HG02870 (cell line): ENCODE results near the gene SLC39A3.

ENCODE experiments used
- ATAC-seq: cut with Tn5 transposase; IDR thresholded peaks from one replicate; pipeline ENCODE4 v1.9.1; 2021; ENCODE audit warnings: mild to moderate bottlenecking, moderate library complexity; ENCODE audit not compliant: unreplicated experiment

SLC39A3 gene

DNA sequence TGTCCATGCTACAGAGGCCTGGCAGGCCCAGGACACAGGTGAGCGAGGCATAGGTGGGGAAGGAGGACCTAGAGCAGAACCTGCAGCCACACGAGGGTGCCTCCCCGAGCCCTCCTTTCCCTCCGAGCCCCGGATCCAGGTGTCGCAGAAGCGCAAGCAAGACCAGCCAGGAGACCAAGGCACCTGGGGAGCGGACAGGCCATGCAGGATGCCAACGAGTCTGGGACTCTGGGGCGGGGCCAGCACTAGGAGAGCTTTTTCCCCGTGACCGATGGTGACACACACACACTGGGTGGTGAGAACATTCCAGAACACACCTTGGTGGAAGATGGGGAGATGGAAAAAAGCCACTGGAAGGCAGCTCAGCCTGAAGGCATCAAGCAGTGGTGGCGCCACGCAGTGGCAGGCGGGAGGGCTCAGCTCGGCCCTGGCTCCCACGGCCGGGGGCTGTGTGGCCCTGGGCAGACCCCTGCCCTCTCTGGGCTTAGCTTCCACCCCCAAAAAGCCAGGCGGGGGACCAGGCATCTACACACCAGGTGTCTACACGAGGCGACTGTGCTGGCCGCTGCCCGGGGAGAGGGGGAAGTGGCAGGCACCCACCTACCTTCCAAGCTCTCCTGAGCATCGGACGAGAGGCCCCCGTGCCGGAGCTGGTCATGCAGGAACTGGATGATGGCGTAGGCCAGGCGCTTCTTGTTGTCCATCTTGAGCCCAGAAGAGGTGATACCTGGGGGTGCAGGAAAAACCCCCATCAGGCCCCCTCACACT, 28.7 kb upstream of the SLC39A3 start:
- no peak for ATAC-seq

DNA sequence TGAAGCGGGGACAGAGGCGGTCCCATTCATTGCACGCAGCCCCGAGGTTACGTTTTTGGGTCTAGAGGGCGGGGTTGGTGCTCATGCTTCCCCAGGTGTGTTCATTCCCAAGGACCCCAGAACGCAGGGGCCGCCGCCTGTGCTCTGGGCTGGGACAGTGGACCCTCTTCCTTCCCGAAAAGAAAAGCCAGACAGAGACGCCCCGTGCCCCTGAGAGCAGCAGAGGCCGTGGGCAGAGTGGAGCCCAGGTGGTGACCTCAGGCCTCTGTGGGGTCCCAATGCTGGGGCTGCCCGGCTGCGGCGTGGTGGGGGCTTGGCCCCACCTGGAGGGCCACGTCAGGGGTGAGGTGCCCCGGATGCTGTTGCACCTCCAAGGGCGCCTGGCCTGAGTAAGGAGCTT, 27.9 kb upstream of the SLC39A3 start:
- ATAC-seq = no peak

DNA sequence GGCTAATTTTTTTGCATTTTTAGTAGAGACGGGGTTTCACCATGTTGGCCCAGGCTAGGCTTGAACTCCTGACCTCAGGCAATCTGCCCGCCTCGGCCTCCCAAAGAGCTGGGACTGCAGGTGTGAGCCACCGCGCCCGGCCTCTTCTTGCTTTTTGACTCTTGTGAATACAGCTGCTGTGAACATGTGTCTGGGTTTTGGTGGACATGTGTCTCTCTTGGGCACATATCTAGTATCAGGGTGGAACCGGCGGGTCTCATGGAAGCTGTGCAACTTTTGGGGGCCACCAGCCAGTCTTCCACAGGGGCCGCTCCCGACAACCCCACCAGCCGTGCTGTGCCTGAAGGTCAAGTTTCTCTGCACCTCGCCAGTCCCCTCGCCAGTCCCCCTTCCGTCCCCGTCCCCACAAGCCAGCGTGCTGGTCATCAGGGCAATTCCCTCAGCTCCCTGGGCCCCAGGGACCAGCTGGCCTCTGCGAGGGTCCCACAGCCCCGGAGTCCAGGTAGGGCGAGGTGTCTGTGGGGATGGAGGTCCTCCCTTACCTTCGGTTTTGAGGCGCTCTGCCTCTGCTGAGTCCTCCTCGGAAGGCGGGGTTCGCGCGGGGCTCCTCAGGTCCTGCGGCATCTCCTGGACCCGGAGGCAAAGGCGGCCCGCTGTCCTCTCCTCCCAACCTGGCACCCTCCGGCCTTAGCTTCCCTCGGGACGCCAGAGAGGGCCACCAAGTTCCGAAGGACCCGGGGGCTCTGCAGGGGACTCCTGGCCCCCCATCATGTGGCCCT, 27.0 kb upstream of the SLC39A3 start:
- no peak for ATAC-seq

DNA sequence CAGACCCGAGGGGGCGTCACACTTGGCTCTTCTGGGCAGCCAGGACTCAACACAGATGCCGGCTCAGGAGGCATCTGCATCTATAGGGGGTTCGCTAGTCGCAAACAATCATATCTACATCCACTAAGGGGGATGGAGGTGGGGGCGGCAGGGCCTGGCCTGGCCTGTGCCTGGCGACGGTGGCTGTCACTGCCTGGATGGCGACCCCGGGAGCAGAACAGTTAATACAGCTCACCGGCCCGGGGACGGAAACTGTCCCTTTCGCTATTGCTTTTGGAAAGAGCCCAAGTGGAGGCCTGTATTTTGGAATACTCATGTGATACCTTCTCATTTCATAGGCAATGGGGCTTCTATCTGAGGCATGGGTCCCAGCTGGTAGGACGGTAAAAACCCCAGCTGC, 25.6 kb upstream of the SLC39A3 start:
- no peak for ATAC-seq

DNA sequence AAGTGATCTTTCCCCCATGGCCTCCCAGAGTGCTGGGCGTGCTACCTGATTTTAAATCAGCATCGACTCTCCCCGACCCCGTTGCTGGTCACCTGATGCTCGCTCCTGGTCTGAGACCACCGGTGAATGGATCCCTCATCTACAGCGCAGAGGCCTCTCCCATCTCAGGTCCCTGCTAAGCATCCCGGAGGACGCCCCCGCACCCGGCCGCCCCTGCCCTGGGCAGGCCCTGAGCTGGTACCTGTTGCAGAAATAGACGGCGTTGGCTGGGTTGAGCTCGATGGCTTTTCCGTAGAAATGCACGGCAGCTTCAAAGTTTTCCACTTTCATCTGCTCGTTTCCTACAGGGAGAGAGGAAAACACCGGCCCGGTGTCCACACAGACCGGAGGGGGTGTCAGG, 25.1 kb upstream of the SLC39A3 start:
- ATAC-seq = no peak

DNA sequence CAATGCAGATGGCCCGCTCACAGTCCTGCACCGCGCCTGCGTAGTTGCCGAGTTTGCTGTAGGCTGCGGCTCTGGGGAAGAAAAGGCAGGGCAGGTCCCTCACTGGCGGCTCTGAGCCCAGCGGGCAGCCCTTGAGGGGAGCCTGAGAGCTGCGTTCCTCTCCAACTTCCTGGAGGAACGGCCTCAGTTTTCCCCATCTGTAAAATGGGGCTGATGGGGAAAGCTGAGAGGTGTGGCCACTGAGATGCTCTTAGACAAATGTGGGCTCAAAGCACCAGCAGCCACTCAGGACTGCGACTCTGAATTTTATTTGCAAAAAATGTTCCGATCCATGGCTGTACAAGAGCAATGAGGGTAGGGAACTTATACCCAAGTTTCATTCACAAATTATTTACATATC, 23.9 kb upstream of the SLC39A3 start:
- ATAC-seq = no peak

DNA sequence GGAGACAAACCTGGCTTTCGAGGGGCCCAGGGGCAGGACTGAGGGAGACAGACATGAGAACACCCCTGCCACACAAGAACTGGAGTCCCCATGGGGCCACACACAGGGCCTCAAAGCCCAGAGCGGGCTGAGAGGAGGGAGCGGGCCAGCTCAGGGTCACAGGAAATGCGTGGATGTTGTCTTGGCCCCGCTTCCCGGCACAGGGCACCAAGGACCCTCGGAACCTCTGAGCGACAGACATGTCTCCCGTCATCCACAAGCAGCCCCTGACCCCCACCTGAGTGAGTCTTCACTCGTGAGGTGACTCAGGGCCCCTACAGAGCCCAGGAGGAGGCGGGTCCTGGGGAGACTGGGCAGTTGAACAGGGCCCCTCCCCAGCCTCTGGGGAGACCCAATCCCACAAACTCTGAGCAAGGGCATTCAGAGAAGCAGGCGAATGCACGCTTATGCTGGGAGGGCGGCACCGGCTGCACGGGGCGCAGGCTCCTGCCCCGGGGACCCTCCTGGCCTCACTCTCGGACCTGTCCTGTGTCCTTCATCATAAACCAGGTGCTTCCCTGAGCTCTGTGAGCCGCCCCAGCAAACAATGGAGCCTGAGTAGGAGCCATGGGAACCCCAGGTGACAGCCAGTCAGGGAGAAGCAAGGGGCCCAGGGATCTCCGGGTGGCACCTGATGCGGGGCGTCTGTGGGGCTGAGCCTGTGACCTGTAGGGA, 23.1 kb upstream of the SLC39A3 start:
- no peak for ATAC-seq

DNA sequence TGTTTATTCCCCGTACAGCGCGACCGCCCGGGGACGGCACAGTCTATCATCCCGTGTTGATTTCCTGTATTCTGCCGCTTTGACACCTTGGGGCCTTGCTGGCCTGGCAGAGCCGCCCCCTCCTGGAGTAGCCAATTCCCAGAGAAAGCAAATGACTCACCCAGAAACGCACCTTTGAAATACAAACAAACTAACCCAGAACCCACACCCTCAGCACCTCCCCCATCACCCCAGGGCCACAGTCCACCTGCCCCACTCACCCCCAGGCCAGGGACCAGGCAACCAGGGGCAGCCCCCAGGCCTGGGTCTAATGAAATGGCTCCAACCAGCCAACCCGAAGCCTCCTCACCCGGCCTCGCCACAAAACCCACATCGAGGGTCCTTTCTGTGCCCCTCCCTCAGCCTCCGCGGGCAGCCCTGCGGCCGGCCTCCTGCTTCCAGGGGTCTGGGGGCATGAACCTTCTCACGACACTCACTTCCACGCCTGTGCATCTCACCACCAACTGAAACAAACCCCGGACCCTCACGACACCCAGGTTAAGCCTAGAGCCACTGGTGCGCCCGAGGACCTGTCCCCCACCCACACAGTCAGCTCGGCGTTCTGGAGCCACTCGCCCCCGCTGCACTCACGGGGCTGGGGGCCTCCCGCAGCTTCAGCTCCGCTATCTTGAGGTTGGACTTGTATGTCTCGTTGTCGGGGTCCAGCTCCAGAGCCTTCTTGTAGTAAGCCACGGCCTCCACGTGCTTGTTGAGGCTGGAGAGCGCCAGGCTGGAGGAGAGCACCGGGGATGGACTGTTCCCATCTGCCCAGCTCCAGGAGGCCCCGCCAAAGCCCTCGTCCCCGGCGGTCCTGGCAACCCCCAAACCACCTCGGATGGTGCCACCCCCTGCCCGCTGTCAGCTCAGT, 22.3 kb upstream of the SLC39A3 start:
- no peak for ATAC-seq

DNA sequence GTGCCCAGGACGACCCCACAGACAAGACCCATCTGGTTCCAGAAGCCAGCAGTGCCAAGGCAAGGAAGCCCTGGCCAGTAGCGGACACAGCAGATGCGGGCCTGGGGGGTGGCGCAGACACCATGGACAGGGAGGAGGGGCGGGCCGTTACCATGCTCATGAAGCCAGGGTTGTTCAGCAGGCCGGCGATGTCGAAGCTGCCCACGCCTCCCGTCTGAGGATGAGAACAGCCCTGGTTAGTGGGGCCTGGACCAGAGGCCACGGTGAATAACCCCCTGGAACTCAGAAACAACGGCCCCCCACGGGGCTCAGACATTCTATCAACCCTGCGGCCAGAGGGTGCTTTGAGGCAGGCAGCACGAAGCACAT, 21.5 kb upstream of the SLC39A3 start:
- no peak for ATAC-seq

DNA sequence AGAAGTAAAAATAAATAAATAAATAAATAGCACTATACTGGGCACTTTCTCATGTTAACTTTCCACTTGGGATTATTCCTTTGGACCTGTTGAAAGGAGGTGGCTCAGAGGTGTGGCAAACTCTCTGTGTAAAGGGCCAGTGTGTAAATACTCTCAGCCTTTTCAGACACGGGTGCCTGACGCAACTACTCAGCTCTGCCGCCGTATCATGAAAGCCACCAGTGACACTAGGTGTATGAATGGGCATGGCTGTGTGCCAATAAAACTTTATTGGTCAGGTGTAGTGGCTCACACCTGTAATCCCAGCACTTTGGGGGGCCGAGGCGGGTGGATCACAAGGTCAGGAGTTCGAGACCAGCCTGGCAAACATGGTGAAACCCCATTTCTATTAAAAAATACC, 20.1 kb upstream of the SLC39A3 start:
- ATAC-seq = no peak

DNA sequence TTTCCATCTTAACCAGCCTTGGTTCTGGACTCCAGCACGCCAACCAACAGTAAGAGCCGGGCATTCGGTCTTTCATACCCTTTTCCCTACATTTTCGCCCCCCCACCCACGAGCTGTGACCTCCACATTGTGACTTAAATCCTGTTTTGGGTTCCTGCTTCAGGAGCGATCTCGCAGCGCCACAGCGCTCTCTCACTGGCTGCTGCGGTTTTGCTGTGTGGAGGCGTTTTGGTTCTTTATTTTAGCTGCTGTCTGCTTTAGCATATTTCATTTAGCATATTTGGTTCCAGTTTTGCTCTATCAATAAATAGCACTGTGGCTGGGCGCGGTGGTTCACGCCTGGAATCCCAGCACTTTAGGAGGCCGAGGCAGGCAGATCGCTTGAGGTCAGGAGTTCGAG, 19.5 kb upstream of the SLC39A3 start:
- ATAC-seq = no peak

DNA sequence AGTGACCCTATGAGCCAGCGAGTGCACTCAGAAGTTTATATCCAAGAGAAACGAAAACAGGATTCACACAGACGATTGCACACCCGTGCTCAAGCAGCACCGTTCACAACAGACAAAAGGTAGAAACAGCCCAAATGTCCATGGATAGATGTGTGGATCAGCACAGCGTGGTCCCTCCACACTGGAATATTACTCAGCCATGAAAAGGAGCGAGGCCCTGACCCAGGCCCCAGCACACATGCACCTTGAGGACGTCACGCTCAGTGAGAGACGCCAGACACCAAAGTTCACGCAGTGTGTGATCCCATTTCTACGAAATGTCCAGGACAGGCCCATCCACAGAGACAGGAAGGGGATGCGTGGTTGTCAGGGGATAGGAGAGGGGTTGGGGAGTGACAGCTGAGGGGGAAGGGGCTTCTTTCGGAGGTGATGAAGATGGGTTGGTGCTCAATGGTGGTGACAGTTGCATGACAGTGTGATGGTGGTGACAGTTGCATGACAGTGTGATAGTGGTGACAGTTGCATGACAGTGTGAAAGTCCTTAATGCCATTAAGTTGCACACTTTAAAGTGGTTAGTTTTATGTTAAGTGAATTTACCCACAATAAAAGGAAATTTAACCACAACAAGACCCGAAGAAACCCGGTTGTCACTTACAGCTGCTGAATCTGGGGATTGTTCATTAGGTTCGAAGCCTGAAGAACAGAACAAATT, 18.9 kb upstream of the SLC39A3 start:
- ATAC-seq = no peak

DNA sequence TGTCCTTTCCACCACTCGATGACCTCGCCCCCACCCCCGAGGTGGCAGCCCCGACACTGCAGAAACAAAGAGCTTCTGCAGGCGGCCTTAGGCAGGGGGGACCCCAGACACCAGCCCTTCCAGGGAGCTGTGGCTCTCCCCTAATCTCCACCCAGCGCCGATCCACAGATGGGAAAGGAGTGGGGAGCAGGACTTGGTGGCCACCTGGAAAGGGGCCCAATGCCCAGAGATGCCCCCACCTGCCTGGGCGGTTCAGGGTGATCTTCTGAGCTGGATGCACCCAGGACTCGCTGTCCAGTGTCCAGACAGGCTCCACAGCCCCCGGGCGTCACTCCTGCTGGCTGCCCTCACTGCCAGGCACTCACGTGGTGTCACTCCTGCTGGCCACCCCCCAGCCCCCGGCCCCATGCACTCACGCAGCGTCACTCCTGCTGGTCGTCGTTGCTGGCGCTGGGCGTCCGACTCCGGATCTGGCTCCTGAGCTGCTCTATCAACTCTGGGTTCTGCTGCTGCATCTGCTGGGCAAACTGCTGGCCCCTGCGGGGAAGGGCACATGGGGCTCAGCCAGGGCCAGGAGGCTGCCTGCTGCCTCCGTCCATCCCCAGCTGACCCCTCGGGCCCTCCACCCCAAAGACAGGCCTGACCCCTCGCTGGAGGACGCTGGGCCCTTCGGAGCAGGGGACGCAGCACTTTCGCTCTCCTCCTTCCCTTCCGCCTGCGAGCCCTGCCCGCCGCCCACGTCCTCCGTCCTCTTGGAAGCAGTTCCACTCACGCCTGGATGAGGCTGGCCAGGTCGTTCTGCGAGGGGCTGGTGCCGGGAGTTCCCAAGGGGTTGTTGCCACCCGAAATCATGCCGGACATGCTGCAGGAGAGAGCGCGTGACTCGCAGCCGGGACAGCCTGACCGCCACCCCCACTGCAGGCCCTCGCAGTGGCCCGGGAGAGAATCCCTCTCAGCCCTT, 17.4 kb upstream of the SLC39A3 start:
- ATAC-seq = no peak

DNA sequence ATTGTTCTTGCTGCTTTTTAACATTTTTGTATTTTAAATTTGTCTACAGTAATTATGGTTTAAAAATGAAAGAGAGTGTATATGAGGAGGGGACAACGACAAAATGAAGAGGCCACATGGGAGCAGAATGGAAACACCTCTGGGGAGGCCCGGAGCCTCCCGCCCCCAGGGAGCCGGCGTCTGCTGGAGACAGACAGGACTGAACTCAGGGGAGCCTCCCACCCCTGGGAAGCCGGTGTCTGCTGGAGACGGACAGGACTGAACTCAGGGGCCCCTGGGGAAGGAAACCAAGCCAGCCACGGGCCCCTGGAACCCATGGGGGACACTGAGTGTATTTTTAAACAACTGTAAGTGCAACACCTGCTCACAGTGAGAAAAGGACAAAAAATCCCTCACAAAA, 16.7 kb upstream of the SLC39A3 start:
- no peak for ATAC-seq

DNA sequence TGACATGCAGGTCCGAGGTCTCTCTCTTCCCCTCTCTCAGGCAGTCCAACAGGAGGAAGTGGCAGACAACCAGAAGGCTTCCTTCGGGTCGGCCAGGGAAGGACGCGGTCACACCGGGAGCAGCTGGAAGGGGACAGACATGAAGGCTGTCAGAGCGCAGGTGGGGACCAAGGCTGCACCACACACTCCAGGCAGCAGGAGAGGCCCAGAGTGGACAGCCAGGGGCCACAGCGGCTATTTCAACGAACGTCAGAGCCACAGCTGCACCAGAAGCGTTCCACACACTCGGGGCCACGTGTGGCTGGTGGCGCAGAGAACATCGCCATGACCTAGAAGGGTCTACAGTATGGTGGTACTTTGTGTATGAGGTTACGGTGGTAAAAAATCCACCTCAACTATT, 16.0 kb upstream of the SLC39A3 start:
- ATAC-seq = no peak

DNA sequence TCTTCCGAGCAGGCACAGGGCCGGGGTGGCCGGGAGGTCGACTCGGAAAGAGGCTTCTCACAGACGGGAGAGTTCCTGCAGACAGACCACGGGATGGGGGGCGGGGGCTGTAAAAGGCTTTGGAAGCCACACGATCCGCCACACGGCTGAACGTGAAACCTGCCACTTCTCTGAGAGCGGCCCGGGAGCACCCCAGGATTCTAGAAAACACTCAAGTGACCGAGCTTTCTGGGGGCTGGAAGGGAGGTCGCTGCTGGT, 15.6 kb upstream of the SLC39A3 start:
- ATAC-seq = no peak

DNA sequence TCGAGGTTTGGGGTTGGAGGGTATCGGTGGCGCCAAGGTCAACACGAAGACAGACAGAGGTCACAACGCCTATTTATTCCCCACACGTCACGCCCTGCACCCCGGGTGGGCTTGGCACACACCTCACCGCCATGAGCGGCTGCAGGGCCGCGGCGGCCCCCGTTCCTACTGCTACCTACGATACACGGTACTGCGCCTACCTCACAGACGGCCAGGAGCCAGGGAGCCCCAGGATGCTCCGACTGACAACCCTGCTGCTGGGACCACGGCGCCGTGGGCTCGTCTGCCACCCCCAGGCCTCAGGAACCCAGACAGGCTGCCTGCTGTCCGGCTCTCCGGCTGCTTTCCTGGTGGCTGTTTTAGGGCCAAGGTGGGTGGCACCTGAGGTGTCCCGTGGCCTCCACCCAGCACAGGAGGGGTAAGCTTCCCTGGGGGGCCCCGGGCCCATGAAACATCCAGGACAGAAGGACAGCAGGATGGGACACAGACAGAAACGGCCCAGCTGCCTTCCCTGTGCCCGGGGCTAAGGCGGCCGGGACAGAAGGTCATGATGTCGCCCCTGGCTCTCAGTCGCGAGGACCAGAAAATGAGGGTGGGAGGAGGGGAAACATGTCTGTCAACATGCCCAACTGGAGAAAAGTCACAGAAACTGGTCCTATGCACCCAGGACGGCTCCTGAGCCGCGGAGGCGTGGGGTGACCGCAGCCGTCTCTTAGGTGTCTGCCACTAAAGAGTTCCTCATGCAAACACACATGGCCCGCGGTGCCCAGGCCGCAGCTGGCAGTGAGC, 15.0 kb upstream of the SLC39A3 start:
- ATAC-seq = no peak

DNA sequence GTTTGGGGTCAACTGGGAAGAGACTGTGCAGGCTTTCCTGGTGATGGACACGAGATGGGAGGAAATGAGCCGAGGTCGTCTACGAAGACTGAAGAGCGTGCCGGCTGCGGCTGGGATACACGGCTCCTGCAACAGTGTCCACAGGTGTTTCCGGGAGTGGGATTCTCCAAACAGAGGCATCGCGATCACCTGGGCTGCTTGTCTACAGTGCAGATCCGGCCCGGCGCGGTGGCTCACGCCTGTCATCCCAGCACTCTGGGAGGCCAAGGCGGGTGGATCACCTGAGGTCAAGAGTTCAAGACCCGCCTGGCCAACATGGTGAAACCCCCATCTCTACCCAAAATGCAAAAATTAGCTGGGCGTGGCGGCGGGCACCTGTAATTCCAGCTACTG, 11.6 kb upstream of the SLC39A3 start:
- no peak for ATAC-seq
